ENCODE results near the gene SMAP1.

SMAP1 gene

GRCh38 chr6:70706491-70707123 lies 38.9 kb downstream of the SMAP1 start:
- no peaks in the 10 kb centered on the region for H3K36me3 ChIP-seq (ENCODE audit: insufficient read depth, low read length)
- H2AFZ ChIP-seq (ENCODE audit: low read depth, low read length) = no peak overlapping the region
- H3K9me3 ChIP-seq (ENCODE audit: insufficient read depth, low read length, severe bottlenecking) = no peaks in the 10 kb centered on the region
- DNase-seq (no peak), ATAC-seq (ENCODE audit: insufficient read depth, low read depth) (no peak)
- no peak overlapping the region for H3K4me2 ChIP-seq (ENCODE audit: insufficient read depth, low read length)
- no peak overlapping the region for H3K9ac ChIP-seq (ENCODE audit: low read depth, low read length)
- no peaks in the 10 kb centered on the region for H3K4me1 ChIP-seq (ENCODE audit: insufficient read depth, low read length)
- peaks cover 37% of the 10 kb centered on the region for H3K79me2 ChIP-seq (ENCODE audit: insufficient read depth, low read length)
- H3K4me3 ChIP-seq (ENCODE audit: low read depth in 1 of 2, low read length in 2 of 2) = no peak overlapping the region
- no peak overlapping the region for H3K27ac ChIP-seq (ENCODE audit: low read length)
- TF ChIP-seq EZH2 (IDR thresholded peaks at IDR 0.05; ENCODE audit: borderline replicate concordance, low read depth, low read length, severe bottlenecking) = no peak
- TF ChIP-seq, protein P1, sequence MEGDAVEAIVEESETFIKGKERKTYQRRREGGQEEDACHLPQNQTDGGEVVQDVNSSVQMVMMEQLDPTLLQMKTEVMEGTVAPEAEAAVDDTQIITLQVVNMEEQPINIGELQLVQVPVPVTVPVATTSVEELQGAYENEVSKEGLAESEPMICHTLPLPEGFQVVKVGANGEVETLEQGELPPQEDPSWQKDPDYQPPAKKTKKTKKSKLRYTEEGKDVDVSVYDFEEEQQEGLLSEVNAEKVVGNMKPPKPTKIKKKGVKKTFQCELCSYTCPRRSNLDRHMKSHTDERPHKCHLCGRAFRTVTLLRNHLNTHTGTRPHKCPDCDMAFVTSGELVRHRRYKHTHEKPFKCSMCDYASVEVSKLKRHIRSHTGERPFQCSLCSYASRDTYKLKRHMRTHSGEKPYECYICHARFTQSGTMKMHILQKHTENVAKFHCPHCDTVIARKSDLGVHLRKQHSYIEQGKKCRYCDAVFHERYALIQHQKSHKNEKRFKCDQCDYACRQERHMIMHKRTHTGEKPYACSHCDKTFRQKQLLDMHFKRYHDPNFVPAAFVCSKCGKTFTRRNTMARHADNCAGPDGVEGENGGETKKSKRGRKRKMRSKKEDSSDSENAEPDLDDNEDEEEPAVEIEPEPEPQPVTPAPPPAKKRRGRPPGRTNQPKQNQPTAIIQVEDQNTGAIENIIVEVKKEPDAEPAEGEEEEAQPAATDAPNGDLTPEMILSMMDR (IDR thresholded peaks at IDR 0.05; ENCODE audit: borderline replicate concordance, extremely low read depth, low read length, poor library complexity, severe bottlenecking) = peak; percentile 63
- peaks cover 24% of the 10 kb centered on the region; the same call in 1 of the 2 replicates for H4K20me1 ChIP-seq (ENCODE audit: insufficient read depth, low read length)
- no peaks in the 10 kb centered on the region for H3K27me3 ChIP-seq (ENCODE audit: insufficient read depth, low read length, poor library complexity)

DNA sequence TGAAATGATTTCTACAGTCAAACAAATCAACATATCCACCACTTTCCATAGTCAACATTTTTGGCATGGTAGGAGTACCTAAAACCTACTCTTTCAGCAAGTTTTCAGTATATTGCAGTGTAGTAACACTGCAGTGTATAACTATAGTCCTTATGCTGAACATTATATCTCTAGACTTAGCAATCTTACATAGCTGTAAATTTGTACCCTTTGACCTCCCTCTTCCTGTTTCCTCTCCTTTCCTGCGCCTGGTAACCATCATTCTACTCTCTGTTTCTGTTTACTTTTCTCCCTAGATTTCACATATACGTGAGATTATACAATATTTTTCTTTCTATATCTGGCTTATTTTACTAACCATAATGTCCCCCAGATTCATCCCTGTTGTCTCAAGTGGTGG lies 40.2 kb downstream of the SMAP1 start:
- DNase-seq (no peak), ATAC-seq (ENCODE audit: insufficient read depth, low read depth) (no peak)
- Histone ChIP-seq H3K4me1 (ENCODE audit: insufficient read depth, low read length) (no peaks in the 10 kb centered on the region), H2AFZ (ENCODE audit: low read depth, low read length) (no peak overlapping the region), H3K4me3 (ENCODE audit: low read depth in 1 of 2, low read length in 2 of 2) (no peak overlapping the region), H3K36me3 (ENCODE audit: insufficient read depth, low read length) (no peaks in the 10 kb centered on the region), H3K4me2 (ENCODE audit: insufficient read depth, low read length) (no peak overlapping the region), H3K27ac (ENCODE audit: low read length) (no peak overlapping the region), H3K27me3 (ENCODE audit: insufficient read depth, low read length, poor library complexity) (no peaks in the 10 kb centered on the region), H3K9me3 (ENCODE audit: insufficient read depth, low read length, severe bottlenecking) (no peaks in the 10 kb centered on the region), H3K79me2 (ENCODE audit: insufficient read depth, low read length) (peaks cover 31% of the 10 kb centered on the region; the same call in 1 of the 2 replicates), H3K9ac (ENCODE audit: low read depth, low read length) (no peak overlapping the region), H4K20me1 (ENCODE audit: insufficient read depth, low read length) (peaks cover 14% of the 10 kb centered on the region; the same call in 1 of the 2 replicates)
- no peak for TF ChIP-seq EZH2 (IDR thresholded peaks at IDR 0.05; ENCODE audit: borderline replicate concordance, low read depth, low read length, severe bottlenecking)

- ATAC-seq (ENCODE audit: insufficient read depth, low read depth) (no peak), DNase-seq (no peak)
- Histone ChIP-seq H4K20me1 (ENCODE audit: insufficient read depth, low read length) (peaks cover 14% of the 10 kb centered on the region; the same call in 1 of the 2 replicates), H3K27me3 (ENCODE audit: insufficient read depth, low read length, poor library complexity) (no peaks in the 10 kb centered on the region), H3K9me3 (ENCODE audit: insufficient read depth, low read length, severe bottlenecking) (no peaks in the 10 kb centered on the region), H2AFZ (ENCODE audit: low read depth, low read length) (no peak overlapping the region), H3K27ac (ENCODE audit: low read length) (no peak overlapping the region), H3K4me2 (ENCODE audit: insufficient read depth, low read length) (no peak overlapping the region), H3K36me3 (ENCODE audit: insufficient read depth, low read length) (no peaks in the 10 kb centered on the region), H3K79me2 (ENCODE audit: insufficient read depth, low read length) (peaks cover 31% of the 10 kb centered on the region; the same call in 1 of the 2 replicates), H3K4me3 (ENCODE audit: low read depth in 1 of 2, low read length in 2 of 2) (no peak overlapping the region), H3K9ac (ENCODE audit: low read depth, low read length) (no peak overlapping the region), H3K4me1 (ENCODE audit: insufficient read depth, low read length) (no peaks in the 10 kb centered on the region)
- TF ChIP-seq EZH2 (IDR thresholded peaks at IDR 0.05; ENCODE audit: borderline replicate concordance, low read depth, low read length, severe bottlenecking) = no peak
- TF ChIP-seq, protein P1 (IDR thresholded peaks at IDR 0.05; ENCODE audit: borderline replicate concordance, extremely low read depth, low read length, poor library complexity, severe bottlenecking) = no peak
Measured at GRCh38 chr6:70708448-70708847, 40.8 kb downstream of the SMAP1 start.

GRCh38 chr6:70709826-70710225 lies 42.1 kb downstream of the SMAP1 start:
- H3K4me1 ChIP-seq (ENCODE audit: insufficient read depth, low read length) = no peaks in the 10 kb centered on the region
- H3K79me2 ChIP-seq (ENCODE audit: insufficient read depth, low read length) = peaks cover 36% of the 10 kb centered on the region
- no peaks in the 10 kb centered on the region for H3K36me3 ChIP-seq (ENCODE audit: insufficient read depth, low read length)
- ATAC-seq (ENCODE audit: insufficient read depth, low read depth) = no peak
- no peak overlapping the region for H3K9ac ChIP-seq (ENCODE audit: low read depth, low read length)
- no peak overlapping the region for H3K4me3 ChIP-seq (ENCODE audit: low read depth in 1 of 2, low read length in 2 of 2)
- no peak overlapping the region for H3K27ac ChIP-seq (ENCODE audit: low read length)
- TF ChIP-seq EZH2 (IDR thresholded peaks at IDR 0.05; ENCODE audit: borderline replicate concordance, low read depth, low read length, severe bottlenecking) = no peak
- TF ChIP-seq, protein P1 (IDR thresholded peaks at IDR 0.05; ENCODE audit: borderline replicate concordance, extremely low read depth, low read length, poor library complexity, severe bottlenecking) = no peak
- peaks cover 9% of the 10 kb centered on the region for H3K9me3 ChIP-seq (ENCODE audit: insufficient read depth, low read length, severe bottlenecking)
- no peaks in the 10 kb centered on the region for H3K27me3 ChIP-seq (ENCODE audit: insufficient read depth, low read length, poor library complexity)
- H3K4me2 ChIP-seq (ENCODE audit: insufficient read depth, low read length) = no peak overlapping the region
- peaks cover 10% of the 10 kb centered on the region; the same call in 1 of the 2 replicates for H4K20me1 ChIP-seq (ENCODE audit: insufficient read depth, low read length)
- no peak for DNase-seq
- no peak overlapping the region for H2AFZ ChIP-seq (ENCODE audit: low read depth, low read length)

All from DND-41 (cell line).